MM.1S (cell line): ENCODE data around the gene LARGE1.

Experiments
- DNase-seq: peaks from one replicate; pipeline ENCODE4 v3.0.0-alpha.2; 2015
- H2AFZ ChIP-seq: fragments of 300-600 bp; sonication (generic); 2 replicates; pipeline ENCODE4 v1.6.0; 2016; ENCODE audit warnings: antibody characterized with exemption, low read length
- H3F3A ChIP-seq: fragments of 300-600 bp; sonication (generic); 2 replicates; pipeline ENCODE4 v1.6.1; 2016; ENCODE audit warnings: mild to moderate bottlenecking, antibody characterized with exemption, low read length, moderate library complexity, mixed read lengths; ENCODE audit not compliant: insufficient read depth
- H3K27ac ChIP-seq: fragments of 300-600 bp; sonication (generic); 2 replicates; pipeline ENCODE4 v1.5.1; 2016; ENCODE audit warnings: mild to moderate bottlenecking, low read length
- H3K27me3 ChIP-seq: fragments of 300-600 bp; sonication (generic); replicated peaks from 2 replicates; pipeline ENCODE4 v1.6.0; 2016; ENCODE audit warnings: low read length; ENCODE audit not compliant: insufficient read depth
- H3K36me3 ChIP-seq: fragments of 300-600 bp; sonication (generic); replicated peaks from 2 replicates; pipeline ENCODE4 v1.6.1; 2016; ENCODE audit warnings: mild to moderate bottlenecking, low read length, mixed read lengths; ENCODE audit not compliant: insufficient read depth
- H3K4me1 ChIP-seq: fragments of 300-600 bp; sonication (generic); 2 replicates; pipeline ENCODE4 v1.6.1; 2016; ENCODE audit warnings: low read length, mixed read lengths
- H3K4me2 ChIP-seq: fragments of 300-600 bp; sonication (generic); 2 replicates; pipeline ENCODE4 v1.6.0; 2016; ENCODE audit warnings: low read depth, low read length
- H3K4me3 ChIP-seq: fragments of 300-600 bp; sonication (generic); 2 replicates; pipeline ENCODE4 v1.5.1; 2016; ENCODE audit warnings: low read length, mixed read lengths
- H3K79me2 ChIP-seq: fragments of 300-600 bp; sonication (generic); 2 replicates; pipeline ENCODE4 v1.6.1; 2016; ENCODE audit warnings: mixed run types, low read length, mixed read lengths
- H3K9ac ChIP-seq: fragments of 300-600 bp; sonication (generic); 2 replicates; pipeline ENCODE4 v1.6.1; 2016; ENCODE audit warnings: low read length, mixed read lengths
- H3K9me2 ChIP-seq: fragments of 300-600 bp; sonication (generic); replicated peaks from 2 replicates; pipeline ENCODE4 v1.6.1; 2016; ENCODE audit warnings: mild to moderate bottlenecking, low read length, mixed read lengths; ENCODE audit not compliant: insufficient read depth
- H3K9me3 ChIP-seq: fragments of 300-600 bp; sonication (generic); replicated peaks from 2 replicates; pipeline ENCODE4 v1.6.1; 2016; ENCODE audit warnings: mild to moderate bottlenecking, low read length, mixed read lengths; ENCODE audit not compliant: insufficient read depth
- H4K20me1 ChIP-seq: fragments of 300-600 bp; sonication (generic); 2 replicates; pipeline ENCODE4 v1.6.1; 2016; ENCODE audit warnings: mild to moderate bottlenecking, low read length, moderate library complexity, mixed read lengths; ENCODE audit not compliant: insufficient read depth
- EZH2 ChIP-seq: fragments of 300-600 bp; sonication (generic); optimal IDR thresholded peaks from 2 replicates; pipeline ENCODE3; 2017; ENCODE audit warnings: low read depth, mild to moderate bottlenecking, antibody characterized with exemption, low read length, mixed read lengths
- EZH2phosphoT487 ChIP-seq: fragments of 300-600 bp; sonication (generic); IDR thresholded peaks from 2 replicates; pipeline ENCODE4 v1.6.1; 2018; ENCODE audit warnings: antibody characterized with exemption, low read length
- TF ChIP-seq, protein P1 (sequence below): fragments of 300-600 bp; sonication (generic); IDR thresholded peaks from 2 replicates; pipeline ENCODE4 v1.5.1; 2016; ENCODE audit warnings: antibody characterized with exemption, low read length, mixed read lengths

Gene LARGE1

DNA sequence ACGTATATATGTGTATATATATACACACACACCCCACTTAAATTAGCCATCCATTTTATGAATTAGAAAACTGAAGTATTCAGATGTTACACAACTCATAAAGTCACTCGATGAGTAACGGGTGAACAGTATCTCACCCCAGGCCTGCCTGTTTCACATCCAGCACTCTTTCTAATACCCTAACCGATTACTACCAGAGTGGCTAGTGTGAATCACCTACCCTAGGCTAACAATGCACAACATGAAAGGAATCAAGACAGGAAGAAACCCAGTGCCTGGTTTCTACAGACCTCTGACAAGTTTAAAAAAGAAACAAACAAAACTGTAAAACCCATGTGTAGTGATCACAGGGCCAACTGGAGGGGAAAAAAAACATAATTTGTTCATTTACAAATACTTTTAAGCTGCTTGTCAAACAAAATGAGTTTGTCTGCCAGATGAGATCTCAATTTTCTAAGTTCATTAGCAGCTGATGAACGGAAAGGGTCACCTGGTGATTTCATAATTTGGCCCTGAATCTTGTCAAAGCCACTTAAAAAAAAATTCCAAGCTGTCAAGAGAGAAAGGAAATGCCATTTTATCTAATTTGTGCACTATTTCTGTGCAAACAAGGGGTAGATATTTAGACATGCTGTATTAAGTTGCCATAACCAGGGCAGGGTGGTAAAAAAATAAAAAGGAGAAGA lies 134.8 kb downstream of the LARGE1 start:
- Histone ChIP-seq H3K27ac (peak overlapping the region; percentile 33; the same call in 1 of the 2 replicates), H3K4me2 (peak overlapping the region; percentile 0; the same call in 1 of the 2 replicates)
- DNase-seq, result peak; percentile 35

GRCh38 chr22:33781411-33781810 lies 138.9 kb downstream of the LARGE1 start:
- TF ChIP-seq, protein P1, sequence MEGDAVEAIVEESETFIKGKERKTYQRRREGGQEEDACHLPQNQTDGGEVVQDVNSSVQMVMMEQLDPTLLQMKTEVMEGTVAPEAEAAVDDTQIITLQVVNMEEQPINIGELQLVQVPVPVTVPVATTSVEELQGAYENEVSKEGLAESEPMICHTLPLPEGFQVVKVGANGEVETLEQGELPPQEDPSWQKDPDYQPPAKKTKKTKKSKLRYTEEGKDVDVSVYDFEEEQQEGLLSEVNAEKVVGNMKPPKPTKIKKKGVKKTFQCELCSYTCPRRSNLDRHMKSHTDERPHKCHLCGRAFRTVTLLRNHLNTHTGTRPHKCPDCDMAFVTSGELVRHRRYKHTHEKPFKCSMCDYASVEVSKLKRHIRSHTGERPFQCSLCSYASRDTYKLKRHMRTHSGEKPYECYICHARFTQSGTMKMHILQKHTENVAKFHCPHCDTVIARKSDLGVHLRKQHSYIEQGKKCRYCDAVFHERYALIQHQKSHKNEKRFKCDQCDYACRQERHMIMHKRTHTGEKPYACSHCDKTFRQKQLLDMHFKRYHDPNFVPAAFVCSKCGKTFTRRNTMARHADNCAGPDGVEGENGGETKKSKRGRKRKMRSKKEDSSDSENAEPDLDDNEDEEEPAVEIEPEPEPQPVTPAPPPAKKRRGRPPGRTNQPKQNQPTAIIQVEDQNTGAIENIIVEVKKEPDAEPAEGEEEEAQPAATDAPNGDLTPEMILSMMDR, result no peak
- no peak for TF ChIP-seq EZH2
- TF ChIP-seq EZH2phosphoT487, result no peak
- Histone ChIP-seq H3K27me3 (no peaks in the 10 kb centered on the region), H4K20me1 (no peaks in the 10 kb centered on the region), H3K9me2 (no peaks in the 10 kb centered on the region), H2AFZ (no peak overlapping the region), H3K4me3 (no peak overlapping the region), H3K9ac (no peak overlapping the region), H3K4me1 (peaks cover 10% of the 10 kb centered on the region), H3K4me2 (no peak overlapping the region), H3K79me2 (peaks cover 88% of the 10 kb centered on the region), H3K9me3 (no peaks in the 10 kb centered on the region), H3F3A (0 out of 2 replicates have a peak, but pooled peaks cover 4% of the 10 kb centered on the region), H3K27ac (no peak overlapping the region), H3K36me3 (no peaks in the 10 kb centered on the region)
- no peak for DNase-seq

More for the DNA sequence above, 134.8 kb downstream of the LARGE1 start:
- no peaks in the 10 kb centered on the region for H4K20me1 ChIP-seq
- no peak overlapping the region for H3K9ac ChIP-seq
- no peaks in the 10 kb centered on the region for H3K36me3 ChIP-seq
- TF ChIP-seq, protein P1, result no peak
- no peak for TF ChIP-seq EZH2
- no peak for TF ChIP-seq EZH2phosphoT487
- H3K4me3 ChIP-seq, result no peak overlapping the region
- H3K4me1 ChIP-seq, result peaks cover 23% of the 10 kb centered on the region
- H3K79me2 ChIP-seq, result peaks cover 86% of the 10 kb centered on the region
- 0 out of 2 replicates have a peak, but pooled peaks cover 7% of the 10 kb centered on the region for H3F3A ChIP-seq
- no peaks in the 10 kb centered on the region for H3K9me2 ChIP-seq
- no peaks in the 10 kb centered on the region for H3K9me3 ChIP-seq
- H3K27me3 ChIP-seq, result no peaks in the 10 kb centered on the region
- H2AFZ ChIP-seq, result no peak overlapping the region

- Histone ChIP-seq H3K9ac (no peak overlapping the region), H3K4me3 (no peak overlapping the region), H3K27ac (no peak overlapping the region), H3K36me3 (no peaks in the 10 kb centered on the region), H4K20me1 (no peaks in the 10 kb centered on the region), H3K9me3 (no peaks in the 10 kb centered on the region), H3F3A (0 out of 2 replicates have a peak, but pooled peaks cover under 1% of the 10 kb centered on the region), H3K9me2 (no peaks in the 10 kb centered on the region), H3K79me2 (peaks cover 87% of the 10 kb centered on the region), H3K4me1 (peaks cover 2% of the 10 kb centered on the region), H2AFZ (no peak overlapping the region), H3K4me2 (no peak overlapping the region), H3K27me3 (no peaks in the 10 kb centered on the region)
- no peak for DNase-seq
- TF ChIP-seq, protein P1, result no peak
- TF ChIP-seq EZH2phosphoT487 (no peak), EZH2 (no peak)
These were observed 139.6 kb downstream of the LARGE1 start for GRCh38 chr22:33780531-33781136.
